Measurements from ENCODE around the gene DEAF1. TPM values are rescaled to one million over a fixed set of nuclear protein-coding genes. Genes with fewer than 3 reads are reported as not detected.

DEAF1 gene
- total and polyA plus RNA-seq, 10 of the 15 experiments (the other 5 are each of a cell fraction or from before 2014, with no cell fraction given), result 0.68 to 51.3 (median 25.9) TPM

GRCh38 chr11:673866-674265, 21.2 kb downstream of the DEAF1 start:
- peaks cover 6 to 9% of the 10 kb centered on the region in 2 experiments; a peak in 3 of 4 replicates for H3K36me3 ChIP-seq (ENCODE audit: control insufficient read depth in 2 of 2, insufficient read depth in 2 of 2, low read length in 1 of 2)

More at GRCh38 chr11:673866-674265, 21.2 kb downstream of the DEAF1 start:
- FAIRE-seq (no peak), ATAC-seq (no peak), DNase-seq (ENCODE audit: low read depth, low spot score) (no peak)
- Histone ChIP-seq H4K20me1 (ENCODE audit: control insufficient read depth, insufficient read depth) (no peaks in the 10 kb centered on the region), H3K79me2 (ENCODE audit: control insufficient read depth, insufficient read depth, low read length) (no peaks in the 10 kb centered on the region), H3K4me1 (ENCODE audit: control insufficient read depth, insufficient read depth, low read length) (no peaks in the 10 kb centered on the region), H3K27ac (ENCODE audit: control insufficient read depth, insufficient read depth) (no peak overlapping the region), H3K9me3 (replicated peaks; ENCODE audit: control insufficient read depth, insufficient read depth, low read length) (no peaks in the 10 kb centered on the region), H3K4me3 (no peak overlapping the region), H3K4me2 (ENCODE audit: control insufficient read depth, insufficient read depth) (no peak overlapping the region), H2AFZ (ENCODE audit: control insufficient read depth, low read depth, low read length) (no peak overlapping the region), H3K27me3 (replicated peaks in 1 of 2; ENCODE audit: control insufficient read depth in 2 of 2, insufficient read depth in 2 of 2, low read length in 1 of 2) (no peaks in the 10 kb centered on the region), H3K9ac (ENCODE audit: control insufficient read depth, insufficient read depth, low read length) (no peak overlapping the region)
- TF ChIP-seq PAX5 (IDR thresholded peaks at IDR 0.05; ENCODE audit: borderline replicate concordance, low read depth, low read length) (no peak), USF1 (IDR thresholded peaks at IDR 0.05; ENCODE audit: borderline replicate concordance, extremely low read length, insufficient read depth, low read depth, low read length) (no peak), DPF2 (IDR thresholded peaks at IDR 0.05) (no peak), FOXK2 (IDR thresholded peaks at IDR 0.05) (no peak), NFXL1 (IDR thresholded peaks at IDR 0.05; ENCODE audit: borderline replicate concordance) (no peak), ZNF687 (IDR thresholded peaks at IDR 0.05) (no peak), STAT1 (conservative IDR thresholded peaks at IDR 0.05) (no peak), MTA2 (IDR thresholded peaks at IDR 0.05; ENCODE audit: low read depth) (no peak), E2F4 (IDR thresholded peaks at IDR 0.05; ENCODE audit: low read depth, low read length) (no peak), YBX1 (IDR thresholded peaks at IDR 0.05) (no peak), POLR2A (IDR thresholded peaks at IDR 0.05; ENCODE audit: low read depth, low read length) (no peak), ESRRA (IDR thresholded peaks at IDR 0.05; ENCODE audit: low read length) (no peak), BCL11A (IDR thresholded peaks at IDR 0.05; ENCODE audit: low read depth, low read length) (no peak), POU2F2 (IDR thresholded peaks at IDR 0.05; ENCODE audit: borderline replicate concordance, low read depth, low read length) (no peak)
- BruUV-seq (replicated peaks), result no TSS peak
- intact Hi-C loops (cut with micrococcal nuclease; ENCODE audit: unreplicated experiment), result no loop called here
- ChIA-PET SMC1A (ENCODE audit: uncharacterized antibody, unreplicated experiment) (interaction anchor here (1.2 kb wide), 1 partner anchor 23 kb away, joined by 3 read pairs; no protein-coding TSS in a partner anchor), CTCF (interaction anchor here (0.6 to 2.8 kb wide), 4 partner anchors 12 to 92 kb away, joined by 3 to 17 read pairs (median 4); no protein-coding TSS in a partner anchor), RAD21 (ENCODE audit: unreplicated experiment) (interaction anchor here (1.0 kb wide), 1 partner anchor 52 kb away, joined by 5 read pairs; no protein-coding TSS in a partner anchor), POLR2A (interaction anchor here (1.6 kb wide), 1 partner anchor 13 kb away, joined by 3 read pairs; no protein-coding TSS in a partner anchor)
- whole genome bisulfite sequencing (ENCODE audit: insufficient coverage, insufficient replicate concordance, low lambda C conversion rate, missing lambda C conversion rate), result 98% methylated on average over 8 of the region's 8 CpGs
- in situ Hi-C loops (cut with MboI), result no loop called here

Measured in GM12878 (cell line).